WTC11 (cell line): ENCODE data around the gene SPATA25. TPM values are rescaled to one million over a fixed set of nuclear protein-coding genes. Genes with fewer than 3 reads are reported as not detected.

Source experiments
- ATAC-seq: fragments of 200-7000 bp; cut with Tn5 transposase; 2 replicates; pipeline ENCODE4 v1.10.0; 2021; ENCODE audit warnings: mild to moderate bottlenecking, moderate library complexity
- CTCF ChIA-PET: fragments of 300-600 bp; sonication (Branson Sonifier 250); formaldehyde crosslinking; loops from one replicate; lab custom pipeline; 2021; ENCODE audit warnings: antibody characterized with exemption; lab: Charles Lee
- POLR2A ChIA-PET: fragments of 350-600 bp; sonication (Branson Sonifier 250); formaldehyde crosslinking; loops from one replicate; lab custom pipeline; 2021; ENCODE audit warnings: antibody characterized with exemption; lab: Charles Lee
- DNase-seq: peaks from one replicate; pipeline ENCODE4 v3.0.0; 2021; ENCODE audit warnings: low spot score
- H3K27ac Mint-ChIP-seq: 2 replicates; pipeline ENCODE4 v1.8.0; 2021; ENCODE audit warnings: mixed read lengths
- H3K27me3 Mint-ChIP-seq: 2 replicates; pipeline ENCODE4 v1.8.0; 2021; ENCODE audit warnings: low read depth, mild to moderate bottlenecking, moderate library complexity, mixed read lengths
- H3K36me3 Mint-ChIP-seq: 2 replicates; pipeline ENCODE4 v1.8.0; 2021; ENCODE audit warnings: mixed read lengths
- H3K4me1 Mint-ChIP-seq: 2 replicates; pipeline ENCODE4 v1.8.0; 2022; ENCODE audit warnings: mixed read lengths
- H3K4me3 Mint-ChIP-seq: 2 replicates; pipeline ENCODE4 v1.8.0; 2021; ENCODE audit warnings: mild to moderate bottlenecking, moderate library complexity, mixed read lengths
- H3K9me3 Mint-ChIP-seq: 2 replicates; pipeline ENCODE4 v1.8.0; 2021; ENCODE audit warnings: mixed read lengths
- ATF3 ChIP-seq: sonication (generic); formaldehyde crosslinking; conservative IDR thresholded peaks from 2 replicates; pipeline ENCODE4 v1.8.1; 2022; ENCODE audit warnings: mild to moderate bottlenecking, missing genetic modification reagents
- CREB1 ChIP-seq: sonication (generic); formaldehyde crosslinking; IDR thresholded peaks from 2 replicates; pipeline ENCODE4 v1.8.0; 2023; ENCODE audit warnings: mild to moderate bottlenecking, missing genetic modification reagents
- ELF4 ChIP-seq: sonication (generic); formaldehyde crosslinking; IDR thresholded peaks from 2 replicates; pipeline ENCODE4 v1.8.1; 2022; ENCODE audit warnings: low read depth, mild to moderate bottlenecking, moderate library complexity, missing genetic modification reagents
- ERG ChIP-seq: fragments of 250-450 bp; sonication (Bioruptor Pico); IDR thresholded peaks from 2 replicates; pipeline ENCODE4 v1.8.0; 2021; ENCODE audit warnings: mild to moderate bottlenecking
- FOXK1 ChIP-seq: sonication (generic); formaldehyde crosslinking; IDR thresholded peaks from 2 replicates; pipeline ENCODE4 v1.8.0; 2022; ENCODE audit warnings: mild to moderate bottlenecking, moderate library complexity, missing genetic modification reagents
- GABPB1 ChIP-seq: sonication (generic); formaldehyde crosslinking; IDR thresholded peaks from 2 replicates; pipeline ENCODE4 v1.8.1; 2023; ENCODE audit warnings: mild to moderate bottlenecking, missing genetic modification reagents
- HMGA2 ChIP-seq: fragments of 250-450 bp; sonication (Bioruptor Pico); IDR thresholded peaks from 2 replicates; pipeline ENCODE4 v1.4.0; 2021; ENCODE audit warnings: mild to moderate bottlenecking, moderate library complexity
- JAZF1 ChIP-seq: fragments of 250-450 bp; sonication (Bioruptor Pico); IDR thresholded peaks from 2 replicates; pipeline ENCODE4 v1.9.0; 2021; ENCODE audit warnings: moderate library complexity, mild to moderate bottlenecking, inconsistent platforms
- NFYB ChIP-seq: sonication (generic); formaldehyde crosslinking; conservative IDR thresholded peaks from 2 replicates; pipeline ENCODE4 v1.8.0; 2022; ENCODE audit warnings: low read depth, missing genetic modification reagents
- NR3C1 ChIP-seq: sonication (generic); formaldehyde crosslinking; conservative IDR thresholded peaks from 2 replicates; pipeline ENCODE4 v1.8.1; 2023; ENCODE audit warnings: low read depth, mild to moderate bottlenecking, missing genetic modification reagents
- SMAD3 ChIP-seq: sonication (generic); formaldehyde crosslinking; IDR thresholded peaks from 2 replicates; pipeline ENCODE4 v1.8.0; 2022; ENCODE audit warnings: missing genetic modification reagents, mild to moderate bottlenecking, borderline replicate concordance
- SOX15 ChIP-seq: fragments of 250-450 bp; sonication (Bioruptor Pico); IDR thresholded peaks from 2 replicates; pipeline ENCODE4 v1.9.0; 2021; ENCODE audit warnings: mild to moderate bottlenecking
- TEAD1 ChIP-seq: sonication (generic); formaldehyde crosslinking; IDR thresholded peaks from 2 replicates; pipeline ENCODE4 v1.8.0; 2022; ENCODE audit warnings: mild to moderate bottlenecking, missing genetic modification reagents
- ZNF281 ChIP-seq: sonication (generic); formaldehyde crosslinking; IDR thresholded peaks from 2 replicates; pipeline ENCODE4 v1.8.0; 2023; ENCODE audit warnings: mild to moderate bottlenecking, missing genetic modification reagents
- ZNF317 ChIP-seq: sonication (generic); formaldehyde crosslinking; IDR thresholded peaks from 2 replicates; pipeline ENCODE4 v1.8.1; 2023; ENCODE audit warnings: low read depth, mild to moderate bottlenecking, moderate library complexity, missing genetic modification reagents, borderline replicate concordance
- ZNF396 ChIP-seq: fragments of 250-450 bp; sonication (Bioruptor Pico); IDR thresholded peaks from 2 replicates; pipeline ENCODE4 v1.8.0; 2021; ENCODE audit warnings: mild to moderate bottlenecking, moderate library complexity, borderline replicate concordance
- ZNF423 ChIP-seq: fragments of 250-450 bp; sonication (Bioruptor Pico); IDR thresholded peaks from 2 replicates; pipeline ENCODE4 v2.1.2; 2022; ENCODE audit warnings: mild to moderate bottlenecking, moderate library complexity
- total RNA-seq: library from RNA; stranded (reverse); gene quantifications from 3 replicates; pipeline ENCODE4 v1.2.3, GENCODE V29; 2021
- TF ChIP-seq, protein P1 (sequence below): sonication (generic); formaldehyde crosslinking; IDR thresholded peaks from 2 replicates; pipeline ENCODE4 v1.8.1; 2022; ENCODE audit warnings: missing genetic modification reagents, borderline replicate concordance
- TF ChIP-seq, protein P2 (sequence below): sonication (generic); formaldehyde crosslinking; IDR thresholded peaks from 2 replicates; pipeline ENCODE4 v1.8.1; 2022; ENCODE audit warnings: mild to moderate bottlenecking, missing genetic modification reagents, moderate library complexity, borderline replicate concordance
- TF ChIP-seq, protein P3 (sequence below): sonication (generic); formaldehyde crosslinking; IDR thresholded peaks from 2 replicates; pipeline ENCODE4 v1.8.1; 2023; ENCODE audit warnings: mild to moderate bottlenecking, missing genetic modification reagents, borderline replicate concordance
- TF ChIP-seq, protein P4 (sequence below): sonication (generic); formaldehyde crosslinking; IDR thresholded peaks from 2 replicates; pipeline ENCODE4 v1.8.0; 2022; ENCODE audit warnings: mild to moderate bottlenecking, missing genetic modification reagents

SPATA25 gene
- total RNA-seq, 1 experiment from 2014 or later: 3.7 TPM

- no peak for TF ChIP-seq ELF4 (CRISPR knock-in tag)
- TF ChIP-seq, protein P1, sequence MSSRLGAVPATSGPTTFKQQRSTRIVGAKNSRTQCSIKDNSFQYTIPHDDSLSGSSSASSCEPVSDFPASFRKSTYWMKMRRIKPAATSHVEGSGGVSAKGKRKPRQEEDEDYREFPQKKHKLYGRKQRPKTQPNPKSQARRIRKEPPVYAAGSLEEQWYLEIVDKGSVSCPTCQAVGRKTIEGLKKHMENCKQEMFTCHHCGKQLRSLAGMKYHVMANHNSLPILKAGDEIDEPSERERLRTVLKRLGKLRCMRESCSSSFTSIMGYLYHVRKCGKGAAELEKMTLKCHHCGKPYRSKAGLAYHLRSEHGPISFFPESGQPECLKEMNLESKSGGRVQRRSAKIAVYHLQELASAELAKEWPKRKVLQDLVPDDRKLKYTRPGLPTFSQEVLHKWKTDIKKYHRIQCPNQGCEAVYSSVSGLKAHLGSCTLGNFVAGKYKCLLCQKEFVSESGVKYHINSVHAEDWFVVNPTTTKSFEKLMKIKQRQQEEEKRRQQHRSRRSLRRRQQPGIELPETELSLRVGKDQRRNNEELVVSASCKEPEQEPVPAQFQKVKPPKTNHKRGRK (CRISPR knock-in tag): no peak
- TF ChIP-seq ZNF281: no peak
- TF ChIP-seq ZNF396 (CRISPR knock-in tag): no peak
- no peak for TF ChIP-seq FOXK1
Measured at GRCh38 chr20:45845452-45845851, 42.0 kb downstream of the SPATA25 start (continued).

GRCh38 chr20:45843506-45843905 lies 43.9 kb downstream of the SPATA25 start:
- Mint-ChIP-seq H3K27ac (no peak overlapping the region), H3K4me3 (no peak overlapping the region), H3K4me1 (no peaks in the 10 kb centered on the region), H3K36me3 (peaks cover 31% of the 10 kb centered on the region), H3K9me3 (no peaks in the 10 kb centered on the region)
- POLR2A ChIA-PET: no interaction called here
- ATAC-seq: no peak
- TF ChIP-seq HMGA2: no peak
- TF ChIP-seq ZNF423 (CRISPR knock-in tag): no peak
- no peak for TF ChIP-seq CREB1 (CRISPR knock-in tag)
- no peak for TF ChIP-seq ZNF396 (CRISPR knock-in tag)
- TF ChIP-seq, all 79 proteins: peak for 0
- H3K27me3 Mint-ChIP-seq: no peaks in the 10 kb centered on the region
- no peak for DNase-seq
- CTCF ChIA-PET: no interaction called here

DNA sequence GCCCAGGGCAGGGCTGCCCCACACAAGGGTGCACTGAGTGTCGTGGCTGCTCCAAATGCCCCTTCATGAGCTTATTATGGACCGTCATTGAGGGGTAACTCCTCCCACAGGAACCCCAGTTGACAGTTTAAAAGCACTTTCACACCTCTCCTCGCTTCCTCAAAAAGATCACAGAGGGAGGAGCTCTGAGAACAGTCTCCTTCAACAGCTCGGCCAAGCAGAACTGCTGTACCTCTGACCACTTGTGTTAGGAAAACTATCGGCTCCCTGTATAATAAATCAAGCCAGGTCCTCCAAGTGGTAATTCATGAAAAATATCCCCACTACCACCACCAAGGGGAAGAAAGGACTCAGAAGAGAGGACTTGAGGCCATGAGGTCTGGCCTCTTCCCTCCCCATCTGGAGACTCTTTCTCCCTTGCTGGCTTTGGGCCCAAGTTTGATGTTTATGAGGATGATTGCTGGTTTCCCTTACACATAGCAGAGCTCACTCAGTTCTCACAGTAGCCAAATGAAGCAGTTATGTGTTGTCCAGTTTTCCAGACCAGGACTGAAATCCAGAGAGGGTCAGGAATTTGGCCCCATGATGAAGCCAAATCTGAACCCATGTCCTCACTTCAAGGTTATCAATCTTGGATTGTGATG lies 45.1 kb downstream of the SPATA25 start:
- Mint-ChIP-seq H3K9me3 (no peaks in the 10 kb centered on the region), H3K36me3 (peaks cover 27% of the 10 kb centered on the region), H3K4me1 (no peaks in the 10 kb centered on the region), H3K27me3 (no peaks in the 10 kb centered on the region), H3K4me3 (no peak overlapping the region), H3K27ac (no peak overlapping the region; the same call in 1 of the 2 replicates)
- POLR2A ChIA-PET: no interaction called here
- ATAC-seq (no peak), DNase-seq (no peak)
- CTCF ChIA-PET: interaction anchor here (1.1 to 1.4 kb wide), 4 partner anchors 10 to 127 kb away, joined by 3 to 4 read pairs (median 3); partner anchors contain the start of genes CTSA and NEURL2
- TF ChIP-seq, protein P2, sequence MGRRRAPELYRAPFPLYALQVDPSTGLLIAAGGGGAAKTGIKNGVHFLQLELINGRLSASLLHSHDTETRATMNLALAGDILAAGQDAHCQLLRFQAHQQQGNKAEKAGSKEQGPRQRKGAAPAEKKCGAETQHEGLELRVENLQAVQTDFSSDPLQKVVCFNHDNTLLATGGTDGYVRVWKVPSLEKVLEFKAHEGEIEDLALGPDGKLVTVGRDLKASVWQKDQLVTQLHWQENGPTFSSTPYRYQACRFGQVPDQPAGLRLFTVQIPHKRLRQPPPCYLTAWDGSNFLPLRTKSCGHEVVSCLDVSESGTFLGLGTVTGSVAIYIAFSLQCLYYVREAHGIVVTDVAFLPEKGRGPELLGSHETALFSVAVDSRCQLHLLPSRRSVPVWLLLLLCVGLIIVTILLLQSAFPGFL: no peak
- TF ChIP-seq FOXK1: no peak
- no peak for TF ChIP-seq SOX15
- TF ChIP-seq ZNF317 (CRISPR knock-in tag): no peak
- TF ChIP-seq ELF4 (CRISPR knock-in tag): no peak
- no peak for TF ChIP-seq GABPB1 (CRISPR knock-in tag)
- TF ChIP-seq NFYB (CRISPR knock-in tag): no peak
- TF ChIP-seq ERG (CRISPR knock-in tag): no peak
- TF ChIP-seq, protein P3, sequence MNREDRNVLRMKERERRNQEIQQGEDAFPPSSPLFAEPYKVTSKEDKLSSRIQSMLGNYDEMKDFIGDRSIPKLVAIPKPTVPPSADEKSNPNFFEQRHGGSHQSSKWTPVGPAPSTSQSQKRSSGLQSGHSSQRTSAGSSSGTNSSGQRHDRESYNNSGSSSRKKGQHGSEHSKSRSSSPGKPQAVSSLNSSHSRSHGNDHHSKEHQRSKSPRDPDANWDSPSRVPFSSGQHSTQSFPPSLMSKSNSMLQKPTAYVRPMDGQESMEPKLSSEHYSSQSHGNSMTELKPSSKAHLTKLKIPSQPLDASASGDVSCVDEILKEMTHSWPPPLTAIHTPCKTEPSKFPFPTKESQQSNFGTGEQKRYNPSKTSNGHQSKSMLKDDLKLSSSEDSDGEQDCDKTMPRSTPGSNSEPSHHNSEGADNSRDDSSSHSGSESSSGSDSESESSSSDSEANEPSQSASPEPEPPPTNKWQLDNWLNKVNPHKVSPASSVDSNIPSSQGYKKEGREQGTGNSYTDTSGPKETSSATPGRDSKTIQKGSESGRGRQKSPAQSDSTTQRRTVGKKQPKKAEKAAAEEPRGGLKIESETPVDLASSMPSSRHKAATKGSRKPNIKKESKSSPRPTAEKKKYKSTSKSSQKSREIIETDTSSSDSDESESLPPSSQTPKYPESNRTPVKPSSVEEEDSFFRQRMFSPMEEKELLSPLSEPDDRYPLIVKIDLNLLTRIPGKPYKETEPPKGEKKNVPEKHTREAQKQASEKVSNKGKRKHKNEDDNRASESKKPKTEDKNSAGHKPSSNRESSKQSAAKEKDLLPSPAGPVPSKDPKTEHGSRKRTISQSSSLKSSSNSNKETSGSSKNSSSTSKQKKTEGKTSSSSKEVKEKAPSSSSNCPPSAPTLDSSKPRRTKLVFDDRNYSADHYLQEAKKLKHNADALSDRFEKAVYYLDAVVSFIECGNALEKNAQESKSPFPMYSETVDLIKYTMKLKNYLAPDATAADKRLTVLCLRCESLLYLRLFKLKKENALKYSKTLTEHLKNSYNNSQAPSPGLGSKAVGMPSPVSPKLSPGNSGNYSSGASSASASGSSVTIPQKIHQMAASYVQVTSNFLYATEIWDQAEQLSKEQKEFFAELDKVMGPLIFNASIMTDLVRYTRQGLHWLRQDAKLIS (CRISPR knock-in tag): no peak
- no peak for TF ChIP-seq NR3C1
- no peak for TF ChIP-seq SMAD3
- TF ChIP-seq ATF3: no peak
- TF ChIP-seq JAZF1: no peak
- TF ChIP-seq, protein P4, sequence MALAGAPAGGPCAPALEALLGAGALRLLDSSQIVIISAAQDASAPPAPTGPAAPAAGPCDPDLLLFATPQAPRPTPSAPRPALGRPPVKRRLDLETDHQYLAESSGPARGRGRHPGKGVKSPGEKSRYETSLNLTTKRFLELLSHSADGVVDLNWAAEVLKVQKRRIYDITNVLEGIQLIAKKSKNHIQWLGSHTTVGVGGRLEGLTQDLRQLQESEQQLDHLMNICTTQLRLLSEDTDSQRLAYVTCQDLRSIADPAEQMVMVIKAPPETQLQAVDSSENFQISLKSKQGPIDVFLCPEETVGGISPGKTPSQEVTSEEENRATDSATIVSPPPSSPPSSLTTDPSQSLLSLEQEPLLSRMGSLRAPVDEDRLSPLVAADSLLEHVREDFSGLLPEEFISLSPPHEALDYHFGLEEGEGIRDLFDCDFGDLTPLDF (CRISPR knock-in tag): no peak
- no peak for TF ChIP-seq TEAD1 (CRISPR knock-in tag)
